ENCODE measurements around the gene VPS25. TPM values are rescaled to one million over a fixed set of nuclear protein-coding genes. Genes with fewer than 3 reads are reported as not detected.
"Not testable (repeated sequence)": the region's sequence is repeated elsewhere in the genome, so short reads cannot be mapped to it uniquely, and the experiment has no call there.

VPS25 gene
- total RNA-seq (2014; rRNA removed; shearing (Covaris generic)), result 76.1 and 84.4 TPM in 2 replicates

- peak; percentile 86 for DNase-seq (ENCODE audit: low spot score)
These were observed at the start of gene VPS25 for GRCh38 chr17:42773290-42774035. TSS of gene VPS25 (plus strand) at chr17:42773449. CDS start at chr17:42773476, 27 bp downstream.

GRCh38 chr17:42723636-42724035, 49.6 kb upstream of the VPS25 start:
- no peak for DNase-seq (ENCODE audit: low spot score)

- DNase-seq (ENCODE audit: low spot score), result no peak
These were observed 48.1 kb upstream of the VPS25 start for GRCh38 chr17:42725143-42725542.

- no peak for DNase-seq (ENCODE audit: low spot score)
These were observed 32.5 kb upstream of the VPS25 start for GRCh38 chr17:42740699-42741098.

GRCh38 chr17:42742916-42743315, 30.3 kb upstream of the VPS25 start:
- DNase-seq (ENCODE audit: low spot score), result not testable (repeated sequence)

GRCh38 chr17:42743595-42744282, 29.5 kb upstream of the VPS25 start:
- no peak for DNase-seq (ENCODE audit: low spot score)

- peak; percentile 71 for DNase-seq (ENCODE audit: low spot score)
These were observed 28.9 kb upstream of the VPS25 start for GRCh38 chr17:42744283-42744805.

GRCh38 chr17:42744806-42745617, 28.2 kb upstream of the VPS25 start, which contains the start of gene EZH1:
TSS of gene EZH1 (minus strand) at chr17:42745040. CDS start at chr17:42728941, 16,099 bp downstream.
- DNase-seq (ENCODE audit: low spot score), result peak; percentile 94

GRCh38 chr17:42748202-42748907, 24.9 kb upstream of the VPS25 start:
- DNase-seq (ENCODE audit: low spot score), result no peak

- no peak for DNase-seq (ENCODE audit: low spot score)
These were observed 24.1 kb upstream of the VPS25 start for GRCh38 chr17:42748908-42749798.

GRCh38 chr17:42750739-42751344, 22.4 kb upstream of the VPS25 start:
- DNase-seq (ENCODE audit: low spot score), result no peak

- DNase-seq (ENCODE audit: low spot score), result no peak
These were observed 21.6 kb upstream of the VPS25 start for GRCh38 chr17:42751628-42752027.

GRCh38 chr17:42754782-42755181, 18.5 kb upstream of the VPS25 start:
- DNase-seq (ENCODE audit: low spot score), result no peak

GRCh38 chr17:42759982-42760651, 13.1 kb upstream of the VPS25 start:
- no peak for DNase-seq (ENCODE audit: low spot score)

- DNase-seq (ENCODE audit: low spot score), result no peak
These were observed 12.3 kb upstream of the VPS25 start, which contains the start of gene RAMP2 for GRCh38 chr17:42760652-42761581. TSS of gene RAMP2 (plus strand) at chr17:42761227. CDS start at chr17:42761262, 35 bp downstream.

GRCh38 chr17:42761638-42762037, 11.6 kb upstream of the VPS25 start:
- no peak for DNase-seq (ENCODE audit: low spot score)

GRCh38 chr17:42766124-42766523, 7.1 kb upstream of the VPS25 start:
- DNase-seq (ENCODE audit: low spot score), result no peak

- DNase-seq (ENCODE audit: low spot score), result no peak
These were observed 5.7 kb upstream of the VPS25 start for GRCh38 chr17:42767512-42767911.

Data from HT-29 (cell line).